Kidney tubule cell (primary cell): ENCODE data around the gene SORL1.
"Not testable (repeated sequence)": the region's sequence is repeated elsewhere in the genome, so short reads cannot be mapped to it uniquely, and the experiment has no call there.

Experiments used
- DNase-seq: peaks from one replicate; pipeline ENCODE4 v3.0.0-alpha.2; 2018; ENCODE audit warnings: low spot score

SORL1 gene

DNA sequence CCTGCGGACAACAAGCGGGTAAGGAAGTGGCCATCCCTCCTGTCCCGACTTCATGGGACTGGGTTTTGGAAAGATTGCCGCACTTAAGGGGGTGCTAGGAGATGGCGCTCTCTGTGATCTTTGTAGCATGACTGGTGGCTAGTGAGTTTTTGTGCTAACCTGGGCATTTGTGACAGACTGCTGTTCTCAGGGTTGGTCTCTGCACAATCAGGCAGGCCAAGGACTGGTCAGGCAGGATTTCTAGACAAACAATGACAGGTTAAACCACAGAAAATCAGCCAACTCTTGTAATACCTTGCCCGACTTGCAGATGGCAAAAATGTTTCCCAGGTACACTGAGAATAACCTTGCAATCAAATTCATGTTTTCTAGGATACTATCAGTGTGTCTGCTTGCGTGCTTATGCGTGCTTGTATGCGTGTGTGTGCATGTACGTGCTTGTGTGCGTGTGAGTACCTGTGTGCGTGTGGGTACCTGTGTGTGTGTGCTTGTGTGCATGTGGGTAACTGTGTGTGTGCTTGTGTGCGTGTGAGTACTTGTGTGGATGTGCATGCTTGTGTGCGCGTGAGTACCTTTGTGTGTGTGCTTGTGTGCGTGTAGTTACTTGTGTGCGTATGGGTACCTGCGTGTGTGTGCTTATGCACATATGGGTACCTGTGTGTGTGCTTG, 26.2 kb downstream of the SORL1 start:
- peak; percentile 20 for DNase-seq

DNA sequence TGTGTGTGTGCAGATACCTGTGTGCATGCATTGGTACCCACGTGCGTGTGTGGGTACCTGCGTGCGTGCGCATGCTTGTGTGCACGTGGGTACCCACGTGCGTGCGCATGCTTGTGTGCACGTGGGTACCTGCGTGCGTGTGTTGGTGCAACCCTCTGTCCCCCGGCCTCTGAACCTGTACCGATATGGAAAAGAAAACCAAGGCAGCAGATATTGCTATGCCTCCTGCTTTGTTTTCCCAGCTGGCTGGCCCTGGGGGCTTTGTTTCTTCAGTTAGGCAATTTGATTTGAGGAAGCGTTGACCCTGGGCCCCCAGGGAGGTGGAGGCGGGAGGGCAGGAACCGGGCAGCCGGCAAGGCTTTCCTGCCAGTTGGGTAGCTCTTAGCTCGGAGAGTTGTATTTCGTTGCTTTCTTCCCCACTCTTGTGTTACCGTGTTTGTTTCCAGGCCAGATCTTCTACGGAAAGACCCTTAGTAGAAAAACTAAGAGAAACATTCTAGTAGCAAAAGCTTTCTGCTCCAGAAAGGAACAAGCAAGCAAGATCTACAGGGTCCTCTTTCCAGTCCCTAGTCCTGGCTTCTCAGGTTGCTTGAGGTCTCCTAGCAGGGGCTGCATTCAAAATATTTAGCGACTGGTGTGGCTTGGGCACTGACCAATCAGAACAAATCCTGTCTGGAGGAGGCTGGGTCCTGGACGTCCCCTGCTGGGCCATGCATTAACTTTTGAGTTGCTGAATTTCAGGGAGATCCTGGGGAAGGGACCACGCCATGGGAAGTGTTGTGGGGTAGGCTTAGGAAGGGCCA, 27.0 kb downstream of the SORL1 start:
- DNase-seq = no peak

DNA sequence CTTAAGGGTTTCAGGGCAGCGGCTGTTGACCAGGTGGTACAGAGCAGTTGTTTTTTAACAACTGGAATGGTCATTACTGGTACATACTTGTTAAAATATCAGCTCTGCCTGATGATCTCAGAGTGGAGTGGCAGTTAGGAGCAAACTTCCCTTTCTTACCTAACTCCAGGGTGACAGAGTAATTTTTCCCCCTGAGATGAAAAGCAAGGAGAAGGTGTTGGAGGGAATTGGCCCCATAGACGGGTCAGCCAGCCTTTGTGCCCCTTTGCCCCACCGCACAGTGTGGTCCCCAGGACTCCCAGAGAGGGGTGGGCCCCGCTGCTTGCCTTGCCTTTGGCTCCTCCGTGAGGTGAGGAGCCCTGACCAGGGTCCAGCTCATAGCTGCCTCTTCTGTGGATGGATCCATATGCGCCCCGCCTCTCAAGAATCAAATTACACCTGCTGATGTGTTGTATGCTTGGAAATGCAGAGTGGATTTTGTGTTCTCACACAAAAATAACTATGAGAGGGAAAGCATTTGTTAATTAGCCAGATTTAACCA, 27.7 kb downstream of the SORL1 start:
- DNase-seq = no peak

DNA sequence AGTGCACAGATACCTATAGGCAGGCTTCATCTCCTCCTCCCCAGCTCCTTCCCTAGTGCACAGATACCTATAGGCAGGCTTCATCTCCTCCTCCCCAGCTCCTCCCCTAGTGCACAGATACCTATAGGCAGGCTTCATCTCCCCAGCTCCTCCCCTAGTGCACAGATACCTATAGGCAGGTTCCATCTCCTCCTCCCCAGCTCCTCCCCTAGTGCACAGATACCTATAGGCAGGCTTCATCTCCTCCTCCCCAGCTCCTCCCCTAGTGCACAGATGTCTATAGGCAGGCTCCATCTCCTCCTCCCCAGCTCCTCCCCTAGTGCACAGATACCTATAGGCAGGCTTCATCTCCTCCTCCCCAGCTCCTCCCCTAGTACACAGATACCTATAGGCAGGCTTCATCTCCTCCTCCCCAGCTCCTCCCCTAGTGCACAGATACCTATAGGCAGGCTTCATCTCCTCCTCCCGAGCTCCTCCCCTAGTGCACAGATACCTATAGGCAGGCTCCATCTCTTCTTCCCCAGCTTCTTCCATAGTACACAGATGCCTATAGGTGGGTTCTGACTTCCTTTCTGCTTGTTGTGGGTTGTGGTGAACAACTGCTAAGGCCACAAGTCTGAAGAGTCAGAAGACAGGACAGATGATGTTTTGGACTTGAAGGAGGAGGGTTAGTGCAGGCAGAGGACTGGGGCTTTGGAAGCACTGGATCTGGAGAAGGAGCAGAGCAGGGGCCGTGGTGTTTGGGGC, 29.5 kb downstream of the SORL1 start:
- DNase-seq = not testable (repeated sequence)

DNA sequence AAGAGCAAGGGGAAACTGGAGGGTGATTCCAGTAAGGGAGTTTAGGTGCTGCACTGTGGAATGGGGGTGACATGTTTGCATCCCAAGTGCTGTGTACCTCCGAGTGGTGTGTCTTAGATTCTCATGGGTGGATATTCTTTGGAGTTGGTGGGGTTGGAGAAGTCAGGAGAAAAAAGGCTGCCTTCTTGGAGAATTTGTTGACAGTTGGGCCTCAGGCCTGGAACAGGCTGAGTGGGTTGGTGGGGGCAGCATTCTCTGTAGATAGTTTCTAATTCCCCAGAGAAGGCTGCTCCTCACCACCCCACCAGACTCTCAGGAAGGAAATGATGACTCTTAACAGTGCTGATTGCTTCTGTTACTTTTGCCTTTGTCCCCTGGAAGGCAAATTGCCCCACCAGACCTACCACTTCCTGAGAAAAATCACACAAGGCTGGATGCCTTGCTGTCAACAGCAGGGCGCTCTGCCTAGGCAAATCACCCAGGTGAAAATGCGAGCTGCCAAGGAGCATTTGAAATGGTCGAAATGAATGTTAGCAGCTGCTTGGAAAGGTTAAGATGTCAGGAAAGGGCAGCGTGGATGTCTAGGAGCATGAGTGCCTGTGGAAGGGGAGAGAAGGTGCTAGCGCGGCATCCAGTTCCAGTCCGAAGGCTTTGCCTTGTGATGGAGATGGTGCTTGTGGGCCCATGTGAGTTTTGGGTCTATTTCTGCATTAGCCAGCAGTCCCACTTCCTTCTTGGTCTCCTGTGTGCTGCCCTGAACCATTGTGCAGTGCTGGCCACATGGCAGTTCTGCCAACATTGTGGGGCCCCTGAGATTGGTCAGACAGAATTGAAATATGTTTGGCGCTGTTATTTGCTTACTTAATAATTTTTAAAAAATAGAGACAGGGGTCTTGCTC, 30.4 kb downstream of the SORL1 start:
- no peak for DNase-seq

DNA sequence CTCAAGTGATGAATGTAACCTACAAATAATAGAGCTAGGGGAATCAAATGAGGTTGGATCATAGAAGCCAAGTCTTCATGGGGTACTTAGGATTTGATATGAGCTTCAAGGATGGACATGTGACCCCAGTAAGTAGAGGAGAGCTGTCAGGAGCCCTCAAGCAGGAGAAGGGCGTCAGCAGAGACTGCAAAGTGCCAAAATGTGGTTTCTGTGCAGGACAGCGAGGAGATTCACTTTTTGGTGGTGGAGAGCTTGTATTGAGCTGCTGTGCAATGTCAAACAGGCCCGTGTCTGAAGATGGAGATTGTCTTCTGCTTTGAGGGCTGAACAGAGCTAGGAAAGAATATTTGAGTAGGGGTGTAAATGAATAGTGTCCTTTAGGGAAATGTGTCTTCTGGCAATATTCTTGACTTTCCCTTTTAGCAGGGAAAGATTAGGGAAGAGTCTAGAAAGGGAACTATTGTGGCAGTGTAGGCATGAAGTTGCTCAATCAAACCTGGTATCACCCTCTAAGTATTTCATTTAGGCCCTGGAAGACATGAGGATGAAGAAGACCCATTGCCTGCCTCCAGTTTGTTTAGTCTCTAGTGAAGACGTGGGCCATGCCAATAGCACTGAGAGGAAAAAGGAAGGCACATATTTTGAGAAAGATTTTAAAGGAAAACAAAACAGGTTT, 31.8 kb downstream of the SORL1 start:
- DNase-seq = no peak

DNA sequence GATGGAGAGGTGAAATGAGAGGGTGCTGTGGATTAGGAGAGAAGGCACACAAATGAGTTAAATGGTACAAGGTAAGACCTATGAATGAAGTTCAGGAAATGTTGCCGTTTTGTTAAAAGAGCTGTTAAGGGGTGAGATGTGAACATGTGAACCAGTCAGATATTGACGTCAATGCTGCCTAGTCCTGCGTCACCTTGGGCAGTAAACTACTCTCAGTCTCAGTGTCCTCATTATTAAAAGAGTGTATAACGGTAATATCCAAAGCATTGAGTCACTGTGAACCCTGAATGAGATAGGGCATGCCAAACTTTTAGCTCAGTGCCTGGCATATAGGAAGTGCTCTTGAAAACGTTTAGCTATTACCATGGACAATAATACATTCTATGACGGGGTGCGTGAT, 33.1 kb downstream of the SORL1 start:
- DNase-seq = no peak

DNA sequence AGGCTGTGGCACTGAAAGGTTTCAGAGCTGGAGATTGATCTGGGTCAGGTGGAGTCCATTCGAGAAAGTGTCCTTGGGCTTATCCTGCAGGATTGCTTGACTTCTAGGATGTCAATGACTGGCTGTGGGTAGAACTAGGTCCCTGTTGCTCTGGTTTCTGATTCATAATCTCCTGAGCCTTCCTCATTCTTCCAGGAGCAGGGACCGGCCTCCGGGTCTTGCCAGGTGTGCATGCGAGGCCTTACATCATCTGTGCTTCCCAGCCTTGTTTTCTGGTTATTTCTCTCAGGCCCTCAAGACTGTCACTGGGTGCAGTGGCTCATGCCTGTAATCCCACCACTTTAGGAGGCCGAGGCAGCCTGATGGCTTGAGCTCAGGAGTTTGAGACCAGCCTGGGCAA, 33.9 kb downstream of the SORL1 start:
- DNase-seq = no peak

DNA sequence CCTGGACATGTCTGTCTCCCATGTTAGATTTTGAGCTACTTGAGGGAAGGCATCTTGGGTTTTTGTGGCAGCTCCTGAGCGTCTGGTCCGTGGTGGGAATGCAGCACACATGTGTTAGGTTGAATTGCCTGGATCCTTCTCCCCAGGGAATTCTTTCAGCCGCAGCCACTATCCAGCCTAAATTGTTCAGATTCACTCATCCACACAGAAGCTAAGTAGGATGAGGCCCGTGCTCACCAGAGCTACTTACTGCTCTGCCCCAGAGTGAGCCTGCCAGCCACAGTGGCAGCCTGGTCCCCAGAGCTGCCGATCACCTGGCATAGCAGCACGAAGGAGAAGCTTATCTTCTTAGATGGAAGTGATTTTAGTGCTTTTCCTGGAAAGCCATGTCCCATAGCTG, 35.1 kb downstream of the SORL1 start:
- no peak for DNase-seq

DNA sequence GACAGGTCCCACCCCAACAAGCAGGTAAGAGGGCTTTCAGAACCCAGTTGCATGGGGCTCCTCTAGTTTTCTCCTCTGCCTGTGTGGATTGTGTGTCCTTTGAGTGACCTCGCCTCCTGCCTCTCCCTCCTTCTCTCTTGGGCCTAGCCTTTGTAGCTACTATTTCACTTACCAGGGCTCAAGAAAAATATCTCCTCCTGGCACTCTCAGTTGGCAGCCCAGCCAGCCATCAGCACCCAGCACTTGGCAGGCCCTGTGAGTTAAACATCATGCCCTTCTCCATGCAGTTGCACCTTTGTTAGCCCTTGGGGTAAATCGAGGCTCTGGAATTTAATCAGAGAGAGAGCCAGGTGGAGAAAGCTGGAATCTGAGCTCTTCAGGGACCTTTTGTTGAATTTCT, 36.1 kb downstream of the SORL1 start:
- no peak for DNase-seq

DNA sequence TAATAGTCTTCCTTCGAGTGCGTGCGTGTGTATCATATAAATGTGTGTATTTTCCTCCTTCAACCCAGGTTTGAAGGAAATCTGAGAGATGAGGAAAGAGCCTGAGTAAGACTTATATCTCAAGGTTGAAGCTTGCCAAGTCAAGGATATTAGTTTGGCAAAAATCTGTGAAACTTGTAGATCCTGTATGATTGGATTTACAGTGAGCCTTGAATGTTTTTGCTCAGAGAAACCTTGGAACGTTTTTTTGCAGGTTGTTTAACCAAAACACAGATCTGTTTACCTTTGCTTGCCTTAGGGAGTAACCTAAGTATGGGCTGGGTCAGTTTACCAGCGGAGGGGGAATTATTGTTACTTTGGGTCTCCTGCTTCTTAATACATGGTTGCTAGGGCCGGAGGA, 36.5 kb downstream of the SORL1 start:
- no peak for DNase-seq

DNA sequence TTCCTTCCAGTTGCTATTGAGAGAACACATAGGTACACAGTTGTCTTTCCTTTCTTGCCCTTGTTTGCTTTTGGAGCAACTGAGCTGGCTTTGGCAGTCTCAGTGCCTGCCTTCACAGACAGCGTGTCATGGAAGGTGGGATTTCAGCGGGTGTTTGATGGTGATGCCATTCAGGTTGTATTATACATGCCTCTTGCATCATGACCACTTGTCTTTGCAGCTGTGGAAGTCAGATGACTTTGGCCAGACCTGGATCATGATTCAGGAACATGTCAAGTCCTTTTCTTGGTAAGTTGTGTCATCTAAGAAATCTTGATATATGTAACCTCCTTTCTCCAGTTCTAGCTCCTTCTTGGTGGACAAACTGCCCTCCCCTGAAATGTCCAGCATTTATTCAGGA, 37.7 kb downstream of the SORL1 start:
- no peak for DNase-seq

DNA sequence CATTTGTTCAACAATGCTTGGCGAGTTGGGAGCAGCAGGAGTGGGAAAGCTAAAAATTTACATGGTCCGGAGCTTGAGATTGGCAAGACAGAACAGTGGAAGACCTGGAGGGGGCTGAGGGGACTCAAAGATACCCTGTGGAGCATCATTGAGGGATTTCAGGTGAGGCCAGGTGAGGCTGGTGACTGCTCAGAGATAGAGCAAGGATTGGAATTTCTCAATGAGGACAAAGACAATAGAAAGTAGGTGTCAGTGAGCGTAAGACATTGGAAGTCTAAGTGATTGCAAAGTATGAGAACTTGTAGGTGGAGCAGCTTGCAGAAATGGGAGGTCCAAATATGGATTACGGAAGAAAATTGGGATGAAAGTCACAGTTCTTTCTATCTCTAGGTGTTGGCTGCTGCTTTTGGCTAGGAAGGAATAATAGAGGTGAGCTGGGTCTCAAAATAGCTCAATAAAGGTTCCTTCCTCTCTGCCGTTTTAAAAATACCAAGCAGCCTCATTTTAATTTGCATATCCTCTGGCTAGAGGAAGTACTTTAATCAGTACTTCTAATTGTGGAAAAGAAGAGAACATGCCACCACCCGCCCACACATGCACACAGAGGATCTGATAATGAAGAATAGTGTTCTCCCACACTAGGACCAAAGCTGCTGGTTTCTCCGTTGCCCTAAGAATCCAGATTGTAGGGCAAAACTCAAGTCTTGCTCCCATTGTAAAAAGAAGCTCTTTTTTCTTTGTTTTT, 42.4 kb downstream of the SORL1 start:
- no peak for DNase-seq

DNA sequence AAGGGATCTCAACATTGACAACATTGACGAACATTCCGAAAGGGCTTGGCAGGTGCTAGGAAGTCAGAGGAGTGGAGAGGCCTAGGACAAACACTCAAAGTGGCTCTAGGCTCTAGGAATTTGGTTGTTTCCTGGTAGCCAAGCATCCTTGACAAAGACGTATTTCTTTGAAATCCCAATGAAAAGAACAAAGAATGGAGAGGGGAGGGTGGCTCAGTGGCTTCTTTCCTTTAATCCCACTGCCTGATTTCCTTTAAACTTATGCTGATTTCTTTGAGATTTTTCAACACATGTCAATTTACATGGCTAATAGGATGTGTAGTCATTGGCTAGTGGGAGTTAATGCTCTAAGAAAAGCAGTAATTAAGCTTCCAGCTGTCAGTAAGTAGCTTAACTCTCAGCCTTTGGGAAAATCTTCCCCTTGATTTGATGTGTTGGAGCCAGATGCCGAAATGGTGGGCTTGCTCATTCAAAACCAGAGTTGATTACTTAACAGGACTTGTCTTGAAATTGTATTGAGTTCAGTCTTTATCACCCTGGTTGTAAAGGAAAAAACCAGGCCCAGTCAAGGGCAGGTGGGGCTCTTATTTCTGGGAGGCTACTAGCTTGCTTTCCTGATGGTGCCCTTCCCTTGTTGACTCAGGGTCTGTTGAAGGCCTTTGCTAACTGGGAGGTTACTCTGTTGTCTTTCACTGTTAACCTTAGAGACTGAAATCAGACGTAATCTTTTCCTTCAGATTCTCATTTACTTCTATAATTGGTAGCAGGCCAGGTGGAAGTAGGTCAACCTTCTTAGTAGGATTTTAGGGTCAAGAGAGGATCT, 45.3 kb downstream of the SORL1 start:
- DNase-seq = no peak

DNA sequence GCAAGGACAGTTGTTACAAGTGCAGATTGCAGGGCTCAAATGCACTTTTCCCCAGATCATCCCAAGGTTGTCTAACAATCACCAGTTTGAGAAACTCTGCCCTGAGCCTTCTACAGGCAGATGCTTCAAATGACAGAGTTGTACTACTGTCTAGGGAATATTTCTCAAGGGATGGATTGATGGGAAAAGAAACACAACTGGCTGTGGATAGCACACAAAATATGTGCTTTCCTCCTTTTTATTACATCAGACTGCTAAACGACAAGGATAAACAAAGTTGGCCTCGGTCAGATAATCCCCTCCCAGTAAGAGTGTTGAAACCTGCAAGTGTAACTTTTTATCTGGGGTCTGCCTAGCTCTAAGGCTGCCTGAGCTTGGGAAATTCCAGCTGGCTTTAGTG, 47.3 kb downstream of the SORL1 start:
- DNase-seq = no peak

DNA sequence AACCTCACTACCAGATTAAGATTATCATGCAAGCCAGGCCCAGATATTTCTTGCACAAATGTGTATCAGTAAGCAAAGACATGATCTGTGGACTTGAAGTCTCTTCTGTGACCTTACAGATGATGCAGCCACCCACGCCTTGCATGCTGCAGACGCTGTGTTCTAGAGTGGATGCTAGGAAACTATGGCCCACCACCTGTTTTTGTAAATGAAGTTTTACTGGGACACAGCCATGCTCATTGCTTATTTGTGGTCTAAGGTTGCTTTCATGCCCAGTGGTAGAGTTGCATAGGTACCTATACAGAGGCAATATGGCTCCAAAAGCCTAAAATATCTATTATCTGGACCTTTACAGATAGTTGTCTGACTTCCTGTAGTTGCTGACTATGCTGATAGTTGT, 48.2 kb downstream of the SORL1 start:
- DNase-seq = no peak

DNA sequence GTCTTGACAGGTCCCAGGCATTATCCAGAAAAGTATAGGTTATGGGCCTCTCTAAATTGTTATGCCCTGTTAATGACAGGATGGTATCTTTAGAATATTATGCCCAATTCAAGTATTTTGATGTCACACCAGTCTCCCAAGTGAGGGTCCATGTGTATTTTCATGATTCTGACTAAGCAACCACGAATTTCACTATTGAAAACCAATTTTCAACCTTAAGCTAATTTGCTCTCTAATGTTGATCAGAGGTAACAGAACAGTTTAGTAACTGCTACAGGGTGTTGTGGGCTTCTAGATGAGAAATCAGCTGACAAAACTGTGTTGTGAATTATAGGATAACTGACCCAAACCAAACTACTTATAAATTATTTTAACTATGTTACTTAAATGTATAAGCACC, 48.6 kb downstream of the SORL1 start:
- DNase-seq = no peak

DNA sequence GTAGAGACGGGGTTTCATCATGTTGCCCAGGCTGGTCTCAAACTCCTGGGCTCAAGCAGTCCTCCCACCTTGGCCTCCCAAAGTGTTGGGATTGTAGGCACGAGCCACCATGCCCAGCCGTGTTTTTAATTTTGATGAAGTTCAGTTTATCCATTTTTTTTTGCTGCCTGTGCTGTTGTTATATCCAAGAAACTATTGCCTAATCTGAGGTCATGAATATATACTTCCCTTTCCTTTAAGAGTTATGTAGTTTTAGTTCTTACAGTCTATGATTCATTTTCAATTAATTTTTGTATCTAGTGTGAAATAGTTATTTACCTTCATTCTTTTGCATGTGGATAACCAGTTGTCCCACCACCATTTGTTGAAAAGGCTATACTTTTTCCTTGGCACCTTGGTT, 50.9 kb downstream of the SORL1 start:
- DNase-seq = no peak

DNA sequence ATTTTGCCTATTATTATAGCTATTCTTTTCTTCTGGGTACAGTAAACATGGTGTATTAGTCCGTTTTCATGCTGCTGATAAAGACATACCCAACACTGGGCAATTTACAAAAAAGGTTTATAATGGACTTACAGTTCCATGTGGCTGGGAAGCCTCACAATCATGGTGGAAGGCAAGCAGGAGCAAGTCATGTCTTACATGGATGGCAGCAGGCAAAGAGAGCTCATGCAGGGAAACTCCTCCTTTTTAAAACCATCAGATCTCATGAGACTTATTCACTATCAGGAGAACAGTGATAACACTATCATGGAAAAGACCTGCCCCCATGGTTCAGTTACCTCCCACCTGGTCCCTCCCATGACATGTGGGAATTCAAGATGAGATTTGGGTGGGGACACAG, 54.1 kb downstream of the SORL1 start:
- not testable (repeated sequence) for DNase-seq

DNA sequence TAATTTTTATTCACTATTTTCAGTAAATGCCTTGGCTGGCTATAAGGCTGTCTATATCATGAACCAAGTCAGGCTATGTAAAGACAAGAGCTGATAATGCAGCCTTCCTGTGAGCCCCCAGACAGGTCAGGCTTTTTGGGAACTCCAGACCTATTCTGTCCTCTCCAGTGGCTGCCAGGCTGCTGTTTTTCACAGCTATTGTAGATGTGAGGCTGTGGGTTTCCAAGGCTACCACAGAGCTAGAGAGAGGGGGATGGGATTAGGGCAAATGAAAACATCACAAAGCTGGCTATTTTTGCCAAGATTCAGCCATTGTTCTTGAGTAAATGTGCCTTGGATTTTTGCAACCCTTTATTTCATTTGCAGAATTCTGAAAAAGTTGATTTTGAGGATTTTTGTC, 56.3 kb downstream of the SORL1 start:
- DNase-seq = no peak
